ENCODE data around the gene WFIKKN1. TPM values are rescaled to one million over a fixed set of nuclear protein-coding genes. Genes with fewer than 3 reads are reported as not detected.
A peak's percentile ranks its signal among the peaks of the same experiment; 100 is the strongest.

The WFIKKN1 gene
- total RNA-seq, 1 experiment from 2014 or later, result 0.07 TPM

- no peak for DNase-seq (ENCODE audit: low read depth)
- in situ Hi-C loops (cut with HindIII; ENCODE audit: low pct_unique_long_range_greater_than_20kb, low sequenced_read_pairs), result no loop called here
Measured at GRCh38 chr16:662095-662494, 31.3 kb downstream of the WFIKKN1 start.

GRCh38 chr16:662597-662996 lies 31.8 kb downstream of the WFIKKN1 start:
- in situ Hi-C loops (cut with HindIII; ENCODE audit: low pct_unique_long_range_greater_than_20kb, low sequenced_read_pairs), result no loop called here
- DNase-seq (ENCODE audit: low read depth), result no peak

GRCh38 chr16:666572-666971 lies 35.8 kb downstream of the WFIKKN1 start:
- DNase-seq (ENCODE audit: low read depth), result no peak
- in situ Hi-C loops (cut with HindIII; ENCODE audit: low pct_unique_long_range_greater_than_20kb, low sequenced_read_pairs), result no loop called here

- DNase-seq (ENCODE audit: low read depth), result no peak
- in situ Hi-C loops (cut with HindIII; ENCODE audit: low pct_unique_long_range_greater_than_20kb, low sequenced_read_pairs), result no loop called here
Measured at GRCh38 chr16:667113-667779, 36.5 kb downstream of the WFIKKN1 start.

- in situ Hi-C loops (cut with HindIII; ENCODE audit: low pct_unique_long_range_greater_than_20kb, low sequenced_read_pairs), result no loop called here
- peak; percentile 84 for DNase-seq (ENCODE audit: low read depth)
Measured at GRCh38 chr16:667780-668518, 37.2 kb downstream of the WFIKKN1 start, which contains the start of gene RHOT2. Gene RHOT2 (plus strand): TSS chr16:668132. CDS start chr16:668200, 68 bp downstream.

- DNase-seq (ENCODE audit: low read depth), result no peak
- in situ Hi-C loops (cut with HindIII; ENCODE audit: low pct_unique_long_range_greater_than_20kb, low sequenced_read_pairs), result no loop called here
Measured at GRCh38 chr16:668519-669171, 37.9 kb downstream of the WFIKKN1 start.

- DNase-seq (ENCODE audit: low read depth), result no peak
- in situ Hi-C loops (cut with HindIII; ENCODE audit: low pct_unique_long_range_greater_than_20kb, low sequenced_read_pairs), result no loop called here
Measured at GRCh38 chr16:669666-670065, 38.9 kb downstream of the WFIKKN1 start.

GRCh38 chr16:670485-671352 lies 39.9 kb downstream of the WFIKKN1 start:
- in situ Hi-C loops (cut with HindIII; ENCODE audit: low pct_unique_long_range_greater_than_20kb, low sequenced_read_pairs), result no loop called here
- no peak for DNase-seq (ENCODE audit: low read depth)

GRCh38 chr16:671353-672131 lies 40.8 kb downstream of the WFIKKN1 start:
- DNase-seq (ENCODE audit: low read depth), result no peak
- in situ Hi-C loops (cut with HindIII; ENCODE audit: low pct_unique_long_range_greater_than_20kb, low sequenced_read_pairs), result no loop called here

- DNase-seq (ENCODE audit: low read depth), result no peak
- in situ Hi-C loops (cut with HindIII; ENCODE audit: low pct_unique_long_range_greater_than_20kb, low sequenced_read_pairs), result no loop called here
Measured at GRCh38 chr16:672371-672770, 41.6 kb downstream of the WFIKKN1 start.

- DNase-seq (ENCODE audit: low read depth), result no peak
- in situ Hi-C loops (cut with HindIII; ENCODE audit: low pct_unique_long_range_greater_than_20kb, low sequenced_read_pairs), result no loop called here
Measured at GRCh38 chr16:672851-673250, 42.1 kb downstream of the WFIKKN1 start.

- in situ Hi-C loops (cut with HindIII; ENCODE audit: low pct_unique_long_range_greater_than_20kb, low sequenced_read_pairs), result no loop called here
- no peak for DNase-seq (ENCODE audit: low read depth)
Measured at GRCh38 chr16:673399-673991, 42.7 kb downstream of the WFIKKN1 start.

- DNase-seq (ENCODE audit: low read depth), result no peak
- in situ Hi-C loops (cut with HindIII; ENCODE audit: low pct_unique_long_range_greater_than_20kb, low sequenced_read_pairs), result no loop called here
Measured at GRCh38 chr16:674214-674881, 43.6 kb downstream of the WFIKKN1 start.

- DNase-seq (ENCODE audit: low read depth), result no peak
- in situ Hi-C loops (cut with HindIII; ENCODE audit: low pct_unique_long_range_greater_than_20kb, low sequenced_read_pairs), result no loop called here
Measured at GRCh38 chr16:674968-675883, 44.4 kb downstream of the WFIKKN1 start, which contains the start of gene RHBDL1. Gene RHBDL1 (plus strand): TSS chr16:675671. CDS start chr16:675791, 120 bp downstream.

GRCh38 chr16:675884-676564 lies 45.2 kb downstream of the WFIKKN1 start:
- DNase-seq (ENCODE audit: low read depth), result no peak
- in situ Hi-C loops (cut with HindIII; ENCODE audit: low pct_unique_long_range_greater_than_20kb, low sequenced_read_pairs), result no loop called here

Data from Caki2 (cell line).